Ascending aorta (tissue), 2 donors: Measurements from ENCODE around the gene SEMA5A. TPM values are rescaled to one million over a fixed set of nuclear protein-coding genes. Genes with fewer than 3 reads are reported as not detected.

Experiments
- DNase-seq, 2 donors: peaks; one replicate each; pipeline ENCODE4 v3.0.0-alpha.2; 2019; ENCODE audit warnings: low spot score in 2 of 2
- H3K27ac ChIP-seq, 2 donors: fragments of 200-600 bp; sonication (generic); one replicate each; pipeline ENCODE4 v1.5.1; 2016 to 2017; ENCODE audit warnings: mild to moderate bottlenecking in 1 of 2
- H3K27me3 ChIP-seq: fragments of 200-600 bp; sonication (generic); one replicate; pipeline ENCODE4 v1.5.1; 2017
- H3K36me3 ChIP-seq, 2 donors: fragments of 200-600 bp; sonication (generic); one replicate each; pipeline ENCODE4 v1.5.1; 2016
- H3K4me1 ChIP-seq, 2 donors: fragments of 200-600 bp; sonication (generic); one replicate each; pipeline ENCODE4 v1.5.1; 2016 to 2017; ENCODE audit warnings: mild to moderate bottlenecking in 1 of 2
- H3K4me3 ChIP-seq, 2 donors: fragments of 200-600 bp; sonication (generic); one replicate each; pipeline ENCODE4 v1.5.1; 2016 to 2017; ENCODE audit warnings: mild to moderate bottlenecking in 1 of 2
- H3K9me3 ChIP-seq, 2 donors: fragments of 200-600 bp; sonication (generic); one replicate each; pipeline ENCODE4 v1.5.1; 2016
- CTCF ChIP-seq, 3 experiments: fragments of 200-600 bp in 2 of 3; fragments of 450-650 bp in 1 of 3; sonication (generic) in 2 of 3; IDR thresholded peaks; one replicate each; pipeline ENCODE4 v1.5.1; 2016 to 2019; ENCODE audit warnings: antibody characterized with exemption in 3 of 3, mild to moderate bottlenecking in 1 of 3, moderate library complexity in 1 of 3
- intact Hi-C: fragments of 100-400 bp; cut with DNase I; formaldehyde crosslinking; loops from one replicate; pipeline ENCODE4 v1.15.1; 2023
- total RNA-seq: library from RNA; depleted of rRNA; stranded (reverse); fragments of >200 nt; gene quantifications from one replicate; pipeline ENCODE4 v1.1.0, GENCODE V29; 2016

SEMA5A gene
- total RNA-seq, 1 donor from 2014 or later, result 18.4 TPM

- Histone ChIP-seq H3K4me3 (peak overlapping the region in 1 of 2 donors; percentile 11), H3K27me3 (no peaks in the 10 kb centered on the region), H3K4me1 (peaks cover 0 to 18% of the 10 kb centered on the region in 2 donors), H3K36me3 (no peaks in the 10 kb centered on the region), H3K27ac (peak overlapping the region; percentile 84 to 87), H3K9me3 (no peaks in the 10 kb centered on the region)
- intact Hi-C loops, result loop anchor here (5.0 kb wide), 1 partner anchor 69 kb away; no protein-coding TSS in a partner anchor
- peak in 1 of 2 donors; percentile 69 for DNase-seq
- TF ChIP-seq CTCF (IDR thresholded peaks at IDR 0.05), result peak in 1 of 3 experiments; percentile 36
These were observed 257.6 kb downstream of the SEMA5A start for GRCh38 chr5:9288234-9288633.

- intact Hi-C loops, result loop anchor here (5.0 kb wide), 1 partner anchor 72 kb away; no protein-coding TSS in a partner anchor
- Histone ChIP-seq H3K36me3 (no peaks in the 10 kb centered on the region), H3K4me1 (peaks cover 0 to 18% of the 10 kb centered on the region in 2 donors), H3K4me3 (peak overlapping the region in 1 of 2 donors; percentile 10), H3K27me3 (no peaks in the 10 kb centered on the region), H3K9me3 (no peaks in the 10 kb centered on the region), H3K27ac (peak overlapping the region; percentile 83 to 84)
- TF ChIP-seq CTCF (IDR thresholded peaks at IDR 0.05), result no peak
- DNase-seq, result peak in 1 of 2 donors; percentile 73
These were observed 261.0 kb downstream of the SEMA5A start for GRCh38 chr5:9284781-9285307.

GRCh38 chr5:9284272-9284671 is 261.6 kb downstream of the SEMA5A start:
- no peak for DNase-seq
- no peak for TF ChIP-seq CTCF (IDR thresholded peaks at IDR 0.05)
- peak overlapping the region; percentile 83 to 84 for H3K27ac ChIP-seq
- intact Hi-C loops, result no loop called here
- no peaks in the 10 kb centered on the region for H3K27me3 ChIP-seq
- peaks cover 0 to 18% of the 10 kb centered on the region in 2 donors for H3K4me1 ChIP-seq
- no peaks in the 10 kb centered on the region for H3K36me3 ChIP-seq
- peak overlapping the region in 1 of 2 donors; percentile 10 for H3K4me3 ChIP-seq
- no peaks in the 10 kb centered on the region for H3K9me3 ChIP-seq

GRCh38 chr5:9283473-9283872 is 262.4 kb downstream of the SEMA5A start:
- Histone ChIP-seq H3K4me3 (no peak overlapping the region), H3K4me1 (peaks cover 0 to 16% of the 10 kb centered on the region in 2 donors), H3K27me3 (no peaks in the 10 kb centered on the region), H3K36me3 (no peaks in the 10 kb centered on the region), H3K9me3 (no peaks in the 10 kb centered on the region), H3K27ac (peak overlapping the region; percentile 83 to 84)
- intact Hi-C loops, result no loop called here
- no peak for TF ChIP-seq CTCF (IDR thresholded peaks at IDR 0.05)
- no peak for DNase-seq

- peak overlapping the region; percentile 83 to 84 for H3K27ac ChIP-seq
- no peaks in the 10 kb centered on the region for H3K27me3 ChIP-seq
- TF ChIP-seq CTCF (IDR thresholded peaks at IDR 0.05), result no peak
- DNase-seq, result no peak
- no peaks in the 10 kb centered on the region for H3K9me3 ChIP-seq
- H3K4me3 ChIP-seq, result no peak overlapping the region
- intact Hi-C loops, result no loop called here
- H3K36me3 ChIP-seq, result no peaks in the 10 kb centered on the region
- peaks cover 0 to 13% of the 10 kb centered on the region in 2 donors for H3K4me1 ChIP-seq
These were observed 262.9 kb downstream of the SEMA5A start for GRCh38 chr5:9283021-9283420.
